Activated T-cell treated with anti-CD3 and anti-CD28 coated beads, Interleukin-2, amount 50 U/mL, for 48 hours (primary cell): ENCODE measurements around the gene PPM1M.
"Not testable (repeated sequence)": the region's sequence is repeated elsewhere in the genome, so short reads cannot be mapped to it uniquely, and the experiment has no call there.

Experiments used
- DNase-seq, 2 experiments: peaks; one replicate each; pipeline ENCODE4 v3.0.0-alpha.2; 2020

The PPM1M gene

GRCh38 chr3:52278510-52279069 is 33.0 kb downstream of the PPM1M start, which contains the start of gene WDR82:
Gene WDR82, minus strand, starts transcription at chr3:52278649. Its CDS starts 288 bp downstream, at chr3:52278361.
- DNase-seq = peak; percentile 97 to 99

GRCh38 chr3:52279596-52279995 is 34.0 kb downstream of the PPM1M start:
- DNase-seq = no peak

- no peak for DNase-seq
These were observed 34.5 kb downstream of the PPM1M start for GRCh38 chr3:52280050-52280461.

DNA sequence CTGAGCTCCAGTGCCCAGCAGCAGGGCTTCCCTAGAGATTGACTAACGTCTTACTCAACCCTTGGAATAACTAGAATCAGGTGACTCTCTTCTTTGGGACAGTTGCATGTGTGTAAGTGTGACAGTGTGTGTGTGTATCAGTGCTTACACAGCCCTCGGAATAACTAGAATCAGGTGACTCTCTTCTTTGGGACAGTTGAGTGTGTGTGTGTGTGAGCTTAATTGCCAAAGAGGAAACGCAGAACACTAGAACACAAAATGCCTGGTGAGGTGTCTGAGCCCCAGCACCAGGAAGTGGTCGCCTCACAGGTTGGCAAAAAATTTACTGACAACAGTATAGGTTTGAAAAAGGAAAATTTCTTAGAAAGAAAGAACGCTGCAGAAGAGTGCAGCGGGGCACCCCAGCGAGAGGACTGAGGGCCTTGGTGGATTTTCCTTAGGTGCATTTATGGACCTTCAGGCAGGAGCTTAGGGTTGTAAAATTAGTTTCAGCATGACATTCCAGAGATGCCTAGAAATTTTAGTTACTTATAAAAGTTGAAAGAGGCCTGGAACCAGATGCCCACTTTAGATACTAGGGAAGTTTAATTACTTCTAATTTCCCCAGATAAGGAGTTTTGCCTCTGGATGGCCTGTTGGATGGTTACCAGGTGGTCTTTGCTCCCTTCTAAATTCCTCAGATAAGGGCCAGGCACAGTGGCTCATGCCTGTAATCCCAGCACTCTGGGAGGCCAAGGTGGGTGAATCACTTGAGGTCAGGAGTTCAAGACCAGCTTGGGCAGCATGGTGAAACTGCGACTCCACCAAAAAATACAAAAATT is 36.6 kb downstream of the PPM1M start:
- peak; percentile 49 for DNase-seq

DNA sequence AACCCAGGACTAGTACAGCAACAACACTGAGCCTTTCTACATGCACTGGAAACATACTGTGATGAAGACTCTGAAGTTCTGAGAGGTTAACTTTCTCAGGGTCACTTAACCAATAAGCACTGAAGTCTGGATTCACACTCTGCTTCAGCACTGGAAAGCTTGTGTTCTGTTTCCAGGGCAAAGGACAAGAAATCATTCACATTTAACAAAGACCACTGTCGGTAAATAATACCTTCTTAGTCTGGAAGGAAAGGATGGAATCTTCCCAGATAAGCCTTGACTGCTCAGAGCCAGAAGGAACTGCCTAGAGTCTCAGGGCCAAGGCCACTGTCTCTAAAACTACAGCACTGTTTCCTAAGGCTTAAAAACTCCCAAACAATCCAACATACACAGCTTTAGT is 37.7 kb downstream of the PPM1M start:
- no peak for DNase-seq

GRCh38 chr3:52284051-52284450 is 38.5 kb downstream of the PPM1M start:
- DNase-seq = not testable (repeated sequence)

- no peak for DNase-seq
These were observed 41.2 kb downstream of the PPM1M start for GRCh38 chr3:52286777-52287110.

DNA sequence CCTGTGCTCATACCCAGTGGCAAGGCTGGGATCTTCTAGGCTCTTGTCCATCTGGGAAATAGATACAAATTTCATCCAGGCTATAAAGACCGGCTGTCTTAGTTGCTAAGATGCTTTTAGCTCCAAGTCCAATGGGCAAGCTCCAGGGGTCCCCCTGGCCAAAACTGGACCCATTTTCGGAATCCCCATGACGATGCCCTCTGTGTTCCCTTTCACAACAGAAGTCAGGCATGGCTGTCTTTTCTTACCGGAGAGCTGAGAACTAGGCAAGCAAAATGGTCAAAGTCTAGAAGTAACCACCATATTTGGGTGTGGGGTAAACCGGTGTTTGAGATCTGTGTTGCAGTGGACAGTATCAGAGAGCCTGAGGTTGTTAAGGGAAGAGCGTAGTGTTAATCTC is 43.1 kb downstream of the PPM1M start:
- DNase-seq = no peak

DNA sequence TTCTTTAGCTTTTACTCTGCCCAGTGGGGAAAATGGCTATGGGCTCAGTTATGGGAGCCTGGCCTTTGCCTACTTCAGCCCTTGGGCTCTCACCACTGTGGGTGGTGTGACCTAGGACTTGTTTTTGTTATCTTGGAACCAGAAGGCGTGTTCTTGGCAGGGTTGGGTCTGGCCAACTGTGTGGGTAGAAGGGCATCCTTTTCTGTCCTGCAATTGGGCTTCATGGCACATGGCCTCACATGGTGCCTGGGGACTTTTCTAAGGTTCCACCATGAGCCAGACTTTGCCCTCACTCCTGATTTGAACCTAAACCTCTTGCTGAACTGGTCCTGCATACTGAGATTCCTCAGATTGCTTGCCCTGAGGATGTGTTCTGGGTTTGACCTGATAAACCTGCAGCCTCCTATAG is 43.8 kb downstream of the PPM1M start:
- DNase-seq = no peak

- no peak for DNase-seq
These were observed 44.4 kb downstream of the PPM1M start for GRCh38 chr3:52289747-52290595.

DNA sequence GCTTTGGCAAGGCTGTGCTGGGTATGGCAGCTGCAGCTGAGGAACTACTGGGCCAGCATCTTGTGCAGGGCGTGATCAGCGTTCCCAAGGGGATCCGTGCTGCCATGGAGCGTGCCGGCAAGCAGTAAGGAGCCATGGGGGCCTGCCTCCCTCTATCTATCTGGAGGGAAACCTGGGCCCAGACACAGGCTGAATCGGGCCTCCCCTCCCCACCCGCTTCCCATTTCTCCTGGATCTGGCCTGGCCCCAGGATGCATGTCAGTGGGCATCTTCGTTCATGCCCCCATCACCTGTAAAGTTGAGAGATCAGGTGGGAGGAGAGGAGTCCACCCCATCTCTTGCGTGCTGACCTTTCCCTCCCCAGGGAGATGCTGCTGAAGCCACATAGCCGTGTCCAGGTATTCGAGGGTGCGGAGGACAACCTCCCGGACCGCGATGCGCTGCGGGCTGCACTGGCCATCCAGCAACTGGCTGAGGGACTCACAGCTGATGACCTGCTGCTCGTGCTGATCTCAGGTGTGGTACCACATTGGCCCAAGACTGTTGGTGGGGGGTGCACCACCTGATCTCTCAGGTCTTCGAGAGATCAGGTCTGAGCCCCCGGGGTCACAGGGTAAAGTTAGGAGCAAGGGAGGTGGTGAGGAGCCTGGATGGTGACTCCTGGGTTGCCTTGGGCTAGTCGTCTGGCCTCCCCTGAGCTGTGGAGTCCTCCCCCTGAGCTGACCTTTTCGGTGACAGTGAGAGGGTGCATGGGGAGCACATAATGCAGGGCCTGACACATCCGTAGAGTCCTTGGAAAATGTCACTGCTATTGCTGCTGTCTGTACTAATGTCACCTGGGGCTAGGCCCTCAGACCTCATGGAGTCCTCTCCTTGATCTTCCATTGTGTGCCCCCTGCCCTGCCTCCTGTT is 45.3 kb downstream of the PPM1M start:
- DNase-seq = no peak

DNA sequence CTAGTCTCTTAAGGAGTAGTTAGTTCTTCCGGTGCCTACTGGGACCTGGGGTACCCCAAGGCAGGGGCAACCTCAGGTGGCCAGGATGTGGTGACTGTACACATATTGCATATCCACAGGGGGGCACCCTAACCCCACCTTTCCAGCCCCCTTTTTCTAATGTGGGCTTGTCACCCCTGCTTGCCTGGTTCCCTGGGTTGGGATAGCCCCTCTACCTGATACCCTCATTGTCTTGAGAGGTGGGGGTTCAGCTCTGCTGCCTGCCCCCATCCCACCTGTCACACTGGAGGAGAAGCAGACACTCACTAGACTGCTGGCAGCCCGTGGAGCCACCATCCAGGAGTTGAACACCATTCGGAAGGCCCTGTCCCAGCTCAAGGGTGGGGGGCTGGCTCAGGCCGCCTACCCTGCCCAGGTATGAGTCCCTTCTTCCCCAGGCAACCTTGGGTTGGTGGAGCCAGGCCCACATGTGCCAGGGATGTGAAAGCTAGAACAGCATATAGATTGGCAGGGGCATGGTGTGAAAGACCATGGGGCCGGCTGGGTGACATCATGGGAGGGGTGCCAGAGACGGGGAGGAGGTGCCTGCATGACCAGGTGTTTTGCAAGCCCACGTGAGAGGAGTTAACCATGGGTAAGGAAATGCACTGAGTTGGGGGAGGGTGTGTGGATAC is 46.1 kb downstream of the PPM1M start:
- DNase-seq = peak; percentile 56 to 64

DNA sequence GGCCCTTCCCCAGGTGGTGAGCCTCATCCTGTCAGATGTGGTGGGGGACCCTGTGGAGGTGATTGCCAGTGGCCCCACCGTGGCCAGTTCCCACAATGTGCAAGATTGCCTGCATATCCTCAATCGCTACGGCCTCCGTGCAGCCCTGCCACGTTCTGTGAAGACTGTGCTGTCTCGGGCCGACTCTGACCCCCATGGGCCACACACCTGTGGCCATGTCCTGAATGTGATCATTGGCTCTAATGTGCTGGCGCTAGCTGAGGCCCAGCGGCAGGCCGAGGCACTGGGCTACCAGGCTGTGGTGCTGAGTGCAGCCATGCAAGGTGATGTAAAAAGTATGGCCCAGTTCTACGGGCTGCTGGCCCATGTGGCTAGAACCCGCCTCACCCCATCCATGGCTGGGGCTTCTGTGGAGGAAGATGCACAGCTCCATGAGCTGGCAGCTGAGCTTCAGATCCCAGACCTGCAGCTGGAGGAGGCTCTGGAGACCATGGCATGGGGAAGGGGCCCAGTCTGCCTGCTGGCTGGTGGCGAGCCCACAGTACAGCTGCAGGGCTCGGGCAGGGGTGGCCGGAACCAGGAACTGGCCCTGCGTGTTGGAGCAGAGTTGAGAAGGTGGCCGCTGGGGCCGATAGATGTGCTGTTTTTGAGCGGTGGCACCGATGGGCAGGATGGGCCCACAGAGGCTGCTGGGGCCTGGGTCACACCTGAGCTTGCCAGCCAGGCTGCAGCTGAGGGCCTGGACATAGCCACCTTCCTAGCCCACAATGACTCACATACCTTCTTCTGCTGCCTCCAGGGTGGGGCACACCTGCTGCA is 46.9 kb downstream of the PPM1M start:
- DNase-seq = no peak

DNA sequence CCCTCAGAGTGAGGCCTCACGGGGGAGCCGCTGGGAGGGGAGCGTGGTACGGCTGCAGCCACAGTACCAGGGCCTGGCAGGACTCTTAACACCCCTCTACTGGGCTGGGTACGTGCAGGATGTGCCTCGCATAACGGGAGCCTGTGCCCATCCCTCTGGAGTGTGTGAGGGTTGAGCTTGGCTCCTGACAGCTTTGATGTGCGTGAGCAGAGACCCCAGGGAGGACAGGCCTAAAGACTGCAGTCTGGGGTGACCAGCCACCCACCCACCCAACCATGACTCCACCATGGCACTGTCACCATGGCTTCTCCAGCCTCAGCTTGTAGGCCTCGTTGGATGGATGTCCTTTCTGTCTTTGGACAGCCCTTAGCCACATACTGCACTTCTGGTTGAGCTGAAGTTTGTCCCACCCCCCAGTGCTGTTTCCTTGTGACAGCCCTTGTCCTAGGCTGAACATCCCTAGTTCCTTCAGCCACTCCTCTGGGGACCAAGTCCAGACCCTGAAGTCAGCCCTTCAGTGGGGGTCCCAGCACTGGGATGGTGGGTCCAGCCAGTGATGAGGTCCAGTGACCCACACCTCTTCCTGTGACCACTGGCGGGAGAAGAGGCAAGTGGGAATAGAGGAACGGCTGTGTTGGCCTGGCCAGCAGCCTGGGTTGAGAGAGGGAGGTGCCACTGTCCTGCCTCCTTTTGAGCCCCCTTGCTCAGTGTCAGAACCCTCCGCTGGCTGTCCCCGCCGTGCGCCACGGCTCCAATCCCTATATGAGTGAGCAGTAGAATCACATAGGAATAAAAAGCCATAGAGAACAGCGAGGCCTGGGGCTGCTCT is 48.1 kb downstream of the PPM1M start:
- no peak for DNase-seq

DNA sequence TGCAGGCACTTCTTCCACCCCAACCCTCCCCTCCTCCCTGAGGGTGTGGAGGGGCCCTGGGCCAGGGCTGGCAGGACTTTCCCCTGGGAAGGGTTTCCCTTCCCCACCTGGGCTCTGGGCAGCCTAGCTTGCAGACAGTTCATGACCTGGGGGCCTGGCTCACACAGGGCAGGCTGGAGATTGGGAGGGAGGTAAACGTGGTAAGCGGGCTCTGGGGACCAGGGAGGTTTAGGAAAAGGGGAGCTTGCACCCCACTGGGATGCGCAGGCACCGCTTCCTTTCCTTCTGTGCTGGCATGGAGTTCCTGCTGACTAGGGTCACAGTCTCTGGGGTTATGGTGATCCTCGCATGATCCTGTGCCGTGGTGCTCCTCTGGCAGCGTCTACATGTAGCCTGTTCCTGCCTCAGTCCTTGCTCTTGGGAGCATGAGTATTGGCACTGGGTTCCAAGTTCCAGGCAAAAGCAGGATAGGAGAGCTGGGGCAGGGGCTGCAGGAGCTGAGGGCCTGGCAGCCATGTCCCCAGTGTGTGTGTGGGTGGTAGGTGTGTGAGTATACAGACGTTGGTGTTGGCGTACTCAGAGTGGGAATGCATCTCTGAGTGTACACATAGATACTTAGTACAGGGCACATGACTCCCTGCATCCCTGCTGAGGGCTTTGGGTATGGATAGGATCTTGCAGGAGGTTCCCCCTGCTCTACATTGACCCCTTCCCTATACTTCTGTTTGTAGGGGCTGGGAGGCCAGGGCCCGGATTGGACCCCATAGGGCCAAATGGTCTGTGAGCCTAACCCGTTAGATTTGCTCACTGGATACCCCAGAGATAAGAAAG is 49.0 kb downstream of the PPM1M start:
- DNase-seq = no peak

DNA sequence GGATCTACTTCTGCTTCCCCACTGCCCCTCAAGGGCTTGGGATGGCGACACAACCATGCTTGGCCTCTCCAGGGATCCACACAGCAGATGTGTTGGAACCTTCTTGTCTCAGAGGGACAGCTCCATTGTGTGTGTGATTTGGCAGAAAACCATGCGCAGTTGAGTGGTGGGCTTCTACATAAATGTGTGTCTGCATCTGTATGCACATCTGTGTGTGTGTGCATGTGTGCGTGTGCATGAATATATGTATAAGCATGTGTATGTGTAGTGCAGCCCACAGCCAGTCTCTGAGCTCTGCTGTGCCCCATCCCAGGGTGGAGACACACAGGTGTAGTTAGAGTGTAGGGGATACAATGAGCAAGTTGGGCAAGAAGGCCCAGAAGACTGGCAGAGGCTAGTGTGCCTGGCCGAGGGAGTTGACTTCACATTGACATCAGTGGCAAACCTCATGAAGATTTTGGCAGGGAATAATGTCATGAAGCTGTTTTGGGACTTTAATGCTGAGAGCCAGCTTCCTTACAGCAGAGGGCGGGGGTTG is 50.2 kb downstream of the PPM1M start:
- DNase-seq = no peak

GRCh38 chr3:52297242-52298148 is 51.9 kb downstream of the PPM1M start:
- DNase-seq = no peak
